Stimulated activated naive B cell treated with anti-CD40 and anti-IgM and Interleukin-4, amounts not matched to agents 10 μg/mL and 1 μg/mL and 100 μg/mL, for 72 hours (primary cell): ENCODE data around the gene RPL29.

Source experiments
- ATAC-seq, 2 donors: fragments of 150-1000 bp; cut with Tn5 transposase; replicated peaks; 2 replicates each; pipeline ENCODE4 v1.10.0; 2021; ENCODE audit warnings: moderate library complexity in 1 of 2
- DNase-seq: peaks from one replicate; pipeline ENCODE4 v3.0.0; 2021
- H3K27ac Mint-ChIP-seq: one replicate; pipeline ENCODE4 v1.8.0; 2022; ENCODE audit warnings: mild to moderate bottlenecking, mixed read lengths
- H3K27me3 Mint-ChIP-seq, 2 donors: one replicate each; pipeline ENCODE4 v1.8.0; 2022; ENCODE audit warnings: mixed read lengths in 2 of 2
- H3K36me3 Mint-ChIP-seq, 2 donors: one replicate each; pipeline ENCODE4 v1.8.0; 2022; ENCODE audit warnings: mixed read lengths in 2 of 2, mild to moderate bottlenecking in 1 of 2
- H3K4me1 Mint-ChIP-seq, 2 donors: one replicate each; pipeline ENCODE4 v1.8.0; 2022; ENCODE audit warnings: mixed read lengths in 2 of 2, mild to moderate bottlenecking in 1 of 2
- H3K4me3 Mint-ChIP-seq, 2 donors: one replicate each; pipeline ENCODE4 v1.8.0; 2022; ENCODE audit warnings: mild to moderate bottlenecking in 2 of 2, mixed read lengths in 2 of 2, moderate library complexity in 1 of 2
- H3K9me3 Mint-ChIP-seq, 2 donors: one replicate each; pipeline ENCODE4 v1.8.0; 2022; ENCODE audit warnings: mixed read lengths in 2 of 2, mild to moderate bottlenecking in 1 of 2

Gene RPL29

DNA sequence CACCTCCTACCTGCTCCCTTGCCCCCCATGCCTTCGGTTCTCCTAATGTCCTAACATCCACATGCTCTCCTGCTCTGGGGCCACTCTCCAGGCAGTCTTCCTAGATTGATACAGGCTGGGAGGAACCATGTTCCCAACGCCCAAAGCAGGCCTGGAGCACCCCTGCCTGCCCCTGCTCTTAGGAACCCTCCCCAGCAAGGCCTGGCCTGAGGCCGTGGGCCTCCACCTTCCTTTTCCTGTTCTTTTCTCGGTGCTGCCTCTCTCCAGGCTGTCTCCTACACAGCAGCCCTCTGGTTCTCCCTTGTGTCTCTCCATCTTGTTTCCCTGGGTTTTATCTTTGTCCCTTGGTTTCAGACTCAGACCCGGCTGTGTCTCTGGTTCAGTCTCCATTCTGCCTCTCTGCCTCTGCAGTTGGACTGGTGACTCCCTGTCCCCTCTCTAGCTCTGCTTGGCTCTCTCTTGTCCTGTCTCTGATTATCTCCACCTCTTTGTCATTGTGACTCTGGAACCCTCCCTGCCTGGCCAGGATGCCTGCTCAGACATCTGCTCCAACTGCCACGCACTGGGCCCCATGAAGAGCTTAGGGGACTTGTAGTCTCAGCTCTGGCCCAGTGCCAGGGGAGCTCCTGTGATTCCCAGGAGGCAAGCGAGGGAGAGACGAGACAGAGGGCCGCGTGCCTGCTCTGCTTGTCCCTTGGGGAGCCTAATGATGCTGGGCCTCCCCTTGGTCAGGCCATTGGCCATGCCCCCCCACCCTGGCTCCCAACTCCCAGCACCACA lies 26.0 kb upstream of the RPL29 start:
- ATAC-seq = peak; percentile 24 to 37
- Mint-ChIP-seq H3K27ac (no peak overlapping the region), H3K27me3 (peaks cover 5 to 14% of the 10 kb centered on the region in 2 donors)

DNA sequence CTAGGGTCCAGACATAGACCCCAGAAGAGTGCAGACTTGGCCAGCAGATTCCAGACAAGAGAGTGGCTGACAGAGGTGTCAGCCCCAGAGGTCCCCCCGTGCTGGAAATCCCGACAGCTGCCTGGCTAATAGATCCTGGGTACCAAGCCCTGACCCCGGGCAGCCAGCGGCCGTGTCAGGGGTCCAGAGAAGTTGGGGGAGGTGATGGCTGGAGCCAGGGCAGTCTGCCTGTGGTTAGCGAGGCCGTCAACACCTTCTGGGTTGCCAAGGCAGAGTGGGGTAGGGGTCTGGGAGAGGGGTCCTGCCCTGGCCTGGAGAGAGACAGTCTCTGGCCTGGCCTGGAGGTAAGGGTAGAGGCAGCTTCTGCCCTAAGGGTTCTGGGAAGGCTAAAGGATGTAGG lies 25.1 kb upstream of the RPL29 start:
- ATAC-seq = no peak
- H3K9me3 Mint-ChIP-seq = no peaks in the 10 kb centered on the region
- H3K27ac Mint-ChIP-seq = no peak overlapping the region
- no peak for DNase-seq
- H3K4me1 Mint-ChIP-seq = peaks cover 34 to 50% of the 10 kb centered on the region in 2 donors
- H3K36me3 Mint-ChIP-seq = no peaks in the 10 kb centered on the region
- H3K4me3 Mint-ChIP-seq = no peak overlapping the region
- H3K27me3 Mint-ChIP-seq = peaks cover 8 to 14% of the 10 kb centered on the region in 2 donors

More for the DNA sequence above, 26.0 kb upstream of the RPL29 start:
- Mint-ChIP-seq H3K4me3 (no peak overlapping the region), H3K4me1 (peaks cover 37 to 50% of the 10 kb centered on the region in 2 donors), H3K36me3 (no peaks in the 10 kb centered on the region), H3K9me3 (no peaks in the 10 kb centered on the region)
- DNase-seq = peak; percentile 44

GRCh38 chr3:52019352-52020080 lies 23.8 kb upstream of the RPL29 start:
- Mint-ChIP-seq H3K27me3 (peaks cover 8% of the 10 kb centered on the region in 2 donors), H3K4me1 (peaks cover 34 to 51% of the 10 kb centered on the region in 2 donors), H3K36me3 (no peaks in the 10 kb centered on the region), H3K4me3 (peak overlapping the region in 1 of 2 donors; percentile 17), H3K9me3 (no peaks in the 10 kb centered on the region), H3K27ac (no peak overlapping the region)
- no peak for ATAC-seq
- no peak for DNase-seq

- Mint-ChIP-seq H3K9me3 (no peaks in the 10 kb centered on the region), H3K36me3 (no peaks in the 10 kb centered on the region), H3K27me3 (peaks cover 4 to 8% of the 10 kb centered on the region in 2 donors), H3K27ac (no peak overlapping the region), H3K4me3 (no peak overlapping the region), H3K4me1 (peaks cover 25 to 40% of the 10 kb centered on the region in 2 donors)
- DNase-seq = no peak
- ATAC-seq = no peak
Measured at GRCh38 chr3:52018319-52019000, 22.8 kb upstream of the RPL29 start.

DNA sequence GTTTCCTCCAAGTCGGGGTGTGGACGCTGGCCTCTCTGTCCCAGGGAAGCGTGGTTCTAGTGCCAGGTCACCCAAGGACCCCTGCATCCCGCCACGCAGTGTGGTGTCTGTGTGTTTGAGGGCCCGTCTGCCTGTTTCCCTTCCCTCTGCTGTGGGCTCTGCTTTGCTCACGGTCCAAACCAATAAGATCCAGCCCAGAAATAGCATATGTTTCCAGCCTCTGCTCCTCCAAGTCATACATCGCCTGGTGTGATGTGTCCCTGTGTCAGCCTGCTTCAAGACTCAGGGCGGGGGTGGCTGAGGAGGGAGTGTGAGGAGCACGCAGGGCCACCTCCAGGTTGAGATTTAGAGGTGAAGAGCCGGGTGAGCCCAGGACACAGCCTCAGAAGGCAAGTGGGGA lies 21.9 kb upstream of the RPL29 start:
- H3K4me3 Mint-ChIP-seq = no peak overlapping the region
- no peak for DNase-seq
- no peak overlapping the region for H3K27ac Mint-ChIP-seq
- no peak for ATAC-seq
- peaks cover 4 to 8% of the 10 kb centered on the region in 2 donors for H3K27me3 Mint-ChIP-seq
- H3K36me3 Mint-ChIP-seq = no peaks in the 10 kb centered on the region
- H3K4me1 Mint-ChIP-seq = peaks cover 18 to 31% of the 10 kb centered on the region in 2 donors
- H3K9me3 Mint-ChIP-seq = no peaks in the 10 kb centered on the region

DNA sequence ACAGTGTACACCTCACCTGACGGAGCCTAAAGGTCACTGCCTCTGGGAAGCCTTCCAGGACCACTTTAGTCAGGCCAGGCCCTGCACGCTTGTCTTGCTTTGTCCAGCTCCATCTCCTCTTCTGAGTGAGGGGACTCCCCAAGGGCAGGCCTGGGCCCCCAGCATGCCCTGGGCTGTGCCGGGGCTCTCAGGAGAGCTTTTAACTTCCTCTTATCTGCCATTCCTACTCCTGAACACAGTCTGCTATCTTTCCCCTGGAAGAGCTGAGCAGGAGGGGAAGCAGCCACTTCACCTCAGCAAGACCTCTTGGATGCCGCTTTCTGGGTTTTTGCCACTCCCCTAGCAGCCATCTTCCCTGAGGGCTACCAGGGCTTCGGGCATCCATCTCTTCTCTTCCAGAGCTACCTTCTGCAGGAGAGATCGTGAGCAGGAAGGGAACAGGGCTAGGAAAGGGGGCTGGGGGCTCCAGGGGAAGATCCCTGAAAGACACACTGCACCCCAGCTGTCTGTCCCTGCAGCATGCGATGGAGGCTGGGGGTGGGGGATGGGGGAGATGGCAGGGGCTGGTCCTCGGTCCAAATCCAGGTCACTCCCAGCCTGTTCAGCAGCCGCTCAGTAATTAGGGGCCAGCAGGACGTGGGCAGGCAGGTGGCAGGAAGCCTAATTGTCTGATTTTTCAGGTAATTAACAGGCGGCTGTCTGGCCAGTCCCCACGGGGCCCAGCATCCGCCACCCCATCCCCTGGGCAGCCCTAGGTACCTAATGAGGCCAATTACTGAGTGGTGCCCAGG lies 19.9 kb upstream of the RPL29 start:
- no peaks in the 10 kb centered on the region for H3K9me3 Mint-ChIP-seq
- H3K27me3 Mint-ChIP-seq = peaks cover 4 to 8% of the 10 kb centered on the region in 2 donors
- peaks cover 6 to 19% of the 10 kb centered on the region in 2 donors for H3K4me1 Mint-ChIP-seq
- H3K36me3 Mint-ChIP-seq = no peaks in the 10 kb centered on the region
- no peak overlapping the region for H3K27ac Mint-ChIP-seq
- ATAC-seq (peak; percentile 30 to 38), DNase-seq (no peak)
- H3K4me3 Mint-ChIP-seq = no peak overlapping the region

GRCh38 chr3:52014613-52015012 lies 18.9 kb upstream of the RPL29 start:
- Mint-ChIP-seq H3K4me1 (peaks cover 6 to 14% of the 10 kb centered on the region in 2 donors), H3K9me3 (no peaks in the 10 kb centered on the region), H3K36me3 (no peaks in the 10 kb centered on the region), H3K4me3 (no peak overlapping the region), H3K27ac (no peak overlapping the region), H3K27me3 (peaks cover 4 to 8% of the 10 kb centered on the region in 2 donors)
- no peak for ATAC-seq
- no peak for DNase-seq

DNA sequence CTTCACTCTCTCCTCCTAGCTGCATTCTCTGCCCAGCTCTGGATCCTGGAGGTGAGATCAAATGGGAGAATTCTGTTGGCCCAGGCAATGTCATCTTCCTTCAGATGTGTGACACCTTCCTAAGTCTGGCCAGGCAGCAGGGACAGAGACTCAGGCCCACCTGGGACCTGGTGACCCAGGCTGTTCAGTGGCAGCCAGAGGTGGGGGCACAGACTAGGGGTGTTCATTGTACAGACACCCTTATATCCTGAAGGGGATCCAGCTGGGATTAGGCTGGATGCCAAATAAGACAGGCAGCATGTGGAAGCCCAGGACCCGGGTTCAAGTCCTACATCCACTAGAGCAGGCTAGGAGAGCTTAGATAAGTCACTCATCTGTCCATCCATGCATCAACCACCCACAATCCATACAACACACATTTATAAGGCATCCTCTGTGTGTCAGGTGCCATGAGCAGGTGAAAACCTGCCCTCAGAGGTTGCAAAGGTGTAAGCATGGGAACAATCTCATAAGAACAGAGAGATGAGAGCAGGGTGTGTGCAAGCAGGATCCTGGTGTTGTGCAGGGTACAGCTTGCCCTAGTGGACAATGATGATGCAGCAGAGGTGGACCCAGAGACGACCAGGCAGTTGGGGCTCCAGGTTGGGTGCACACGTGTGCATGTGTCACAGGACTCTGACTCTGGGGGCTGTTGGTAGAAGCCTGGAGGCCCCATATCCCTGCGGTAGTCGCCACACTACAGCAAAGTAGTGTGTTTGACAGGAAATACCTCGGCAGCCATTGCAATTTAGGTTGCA lies 18.3 kb upstream of the RPL29 start:
- DNase-seq (no peak), ATAC-seq (peak; percentile 42)
- no peaks in the 10 kb centered on the region for H3K36me3 Mint-ChIP-seq
- H3K27ac Mint-ChIP-seq = no peak overlapping the region
- H3K4me1 Mint-ChIP-seq = peaks cover 2 to 8% of the 10 kb centered on the region in 2 donors
- H3K27me3 Mint-ChIP-seq = peaks cover 4 to 8% of the 10 kb centered on the region in 2 donors
- H3K9me3 Mint-ChIP-seq = no peaks in the 10 kb centered on the region
- no peak overlapping the region for H3K4me3 Mint-ChIP-seq

GRCh38 chr3:52012699-52013098 lies 17.0 kb upstream of the RPL29 start:
- Mint-ChIP-seq H3K27ac (no peak overlapping the region), H3K9me3 (no peaks in the 10 kb centered on the region), H3K27me3 (peaks cover 4 to 8% of the 10 kb centered on the region in 2 donors), H3K4me1 (peaks cover 2 to 7% of the 10 kb centered on the region in 2 donors), H3K4me3 (no peak overlapping the region), H3K36me3 (no peaks in the 10 kb centered on the region)
- DNase-seq = no peak
- ATAC-seq = no peak

DNA sequence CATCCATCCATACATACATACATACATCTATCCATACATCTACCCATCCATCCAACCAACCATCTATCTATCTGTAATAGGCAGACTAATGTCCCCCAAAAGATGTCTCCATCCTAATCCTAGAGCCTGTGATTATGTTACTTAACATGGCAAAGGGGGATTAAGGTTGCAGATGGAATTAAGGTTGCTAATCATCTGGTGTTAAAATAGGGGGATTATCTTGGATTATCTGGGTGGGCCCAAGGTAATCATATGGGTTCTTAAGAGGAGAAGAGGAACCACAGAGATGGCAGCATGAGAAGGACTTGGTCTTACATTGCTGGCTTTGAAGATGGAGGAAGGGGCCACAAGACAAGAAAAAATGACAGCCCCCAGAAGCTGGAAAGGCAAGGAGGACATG lies 14.7 kb upstream of the RPL29 start:
- no peaks in the 10 kb centered on the region for H3K9me3 Mint-ChIP-seq
- ATAC-seq (no peak), DNase-seq (no peak)
- peaks cover 7 to 12% of the 10 kb centered on the region in 2 donors for H3K4me1 Mint-ChIP-seq
- H3K36me3 Mint-ChIP-seq = no peaks in the 10 kb centered on the region
- peaks cover 0 to 8% of the 10 kb centered on the region in 2 donors for H3K27me3 Mint-ChIP-seq
- H3K4me3 Mint-ChIP-seq = no peak overlapping the region
- no peak overlapping the region for H3K27ac Mint-ChIP-seq

DNA sequence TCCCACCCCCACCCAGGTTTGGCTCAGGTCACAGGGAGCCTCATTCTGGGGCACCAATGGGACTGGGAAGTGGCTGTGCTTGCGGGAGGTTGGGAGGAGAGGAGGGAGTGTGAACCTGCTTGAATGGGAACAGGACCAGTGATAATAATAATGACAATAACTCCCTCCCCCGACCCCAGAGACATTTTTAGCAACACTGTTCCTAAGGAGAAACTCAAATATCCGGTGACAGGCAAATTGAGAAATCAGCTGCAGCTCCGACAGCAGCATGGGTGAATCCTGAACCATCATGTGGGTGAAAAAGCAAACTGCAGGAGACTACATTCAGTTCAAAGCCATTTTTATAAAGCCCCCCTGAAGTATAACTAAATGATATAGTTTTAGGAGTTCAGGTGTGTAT lies 11.6 kb upstream of the RPL29 start:
- no peaks in the 10 kb centered on the region for H3K36me3 Mint-ChIP-seq
- peaks cover 5 to 19% of the 10 kb centered on the region in 2 donors for H3K27me3 Mint-ChIP-seq
- H3K4me1 Mint-ChIP-seq = peaks cover 7 to 15% of the 10 kb centered on the region in 2 donors
- no peaks in the 10 kb centered on the region for H3K9me3 Mint-ChIP-seq
- ATAC-seq (no peak), DNase-seq (no peak)
- H3K27ac Mint-ChIP-seq = no peak overlapping the region
- no peak overlapping the region for H3K4me3 Mint-ChIP-seq

DNA sequence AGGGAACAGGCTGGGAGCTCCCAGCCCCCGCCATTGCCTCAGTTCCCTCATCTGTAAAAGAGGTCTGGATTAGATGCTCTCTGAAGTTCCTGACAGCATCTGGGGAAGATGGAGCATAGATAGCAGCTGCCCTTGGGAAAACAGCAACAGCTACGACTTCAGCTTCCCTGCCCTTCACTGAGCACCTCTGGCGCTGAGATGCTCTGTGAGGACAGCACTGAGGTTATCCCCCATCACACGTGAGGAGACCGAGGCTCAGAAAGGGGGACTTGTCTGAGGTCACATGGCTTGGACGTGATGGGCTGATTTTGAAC lies 11.1 kb upstream of the RPL29 start:
- no peak for ATAC-seq
- H3K27me3 Mint-ChIP-seq = peaks cover 5 to 19% of the 10 kb centered on the region in 2 donors
- no peak overlapping the region for H3K27ac Mint-ChIP-seq
- H3K4me1 Mint-ChIP-seq = peaks cover 10 to 18% of the 10 kb centered on the region in 2 donors
- no peak for DNase-seq
- H3K36me3 Mint-ChIP-seq = no peaks in the 10 kb centered on the region
- no peaks in the 10 kb centered on the region for H3K9me3 Mint-ChIP-seq
- no peak overlapping the region for H3K4me3 Mint-ChIP-seq

DNA sequence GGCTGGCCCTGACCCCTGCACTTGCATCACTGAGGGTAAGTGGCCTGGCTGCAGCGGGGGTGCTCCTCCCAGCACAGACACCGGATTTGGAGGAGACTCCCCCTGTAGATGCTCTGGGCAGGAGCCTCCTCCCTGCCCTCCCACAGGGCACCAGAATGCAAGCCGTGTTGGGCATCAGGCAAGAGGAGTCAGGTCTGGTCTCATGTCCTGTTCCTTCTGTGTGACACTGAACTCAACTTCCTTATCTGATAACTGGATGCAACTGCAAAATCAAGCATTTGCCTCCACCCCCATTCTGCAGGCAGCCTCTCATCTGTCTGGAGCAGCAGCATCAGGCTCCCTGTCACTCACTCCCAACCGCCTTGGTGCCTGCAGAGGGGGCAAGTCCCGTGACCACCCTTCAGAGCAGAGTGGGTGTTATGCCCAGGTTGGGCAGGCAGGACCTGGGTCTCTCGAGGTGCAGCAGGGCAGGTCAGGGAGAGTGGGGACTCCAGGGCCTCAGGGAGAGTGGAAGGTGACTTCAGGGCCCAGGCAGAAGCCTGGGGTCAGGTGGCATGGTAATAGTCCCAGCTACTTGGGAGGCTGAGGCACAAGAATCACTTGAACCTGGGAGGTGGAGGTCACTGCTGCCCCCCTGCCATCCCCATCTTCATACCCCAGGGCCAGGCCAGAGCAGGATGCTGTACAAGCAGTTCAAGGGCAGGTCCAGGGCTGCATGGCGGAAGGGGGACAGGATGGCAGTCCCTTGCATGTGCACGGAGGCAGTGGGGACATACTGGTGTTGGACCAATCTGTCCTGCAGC lies 10.5 kb upstream of the RPL29 start:
- peaks cover 5 to 19% of the 10 kb centered on the region in 2 donors for H3K27me3 Mint-ChIP-seq
- ATAC-seq = no peak
- no peak overlapping the region for H3K27ac Mint-ChIP-seq
- H3K4me3 Mint-ChIP-seq = no peak overlapping the region
- no peaks in the 10 kb centered on the region for H3K9me3 Mint-ChIP-seq
- no peak for DNase-seq
- H3K36me3 Mint-ChIP-seq = no peaks in the 10 kb centered on the region
- H3K4me1 Mint-ChIP-seq = peaks cover 14 to 23% of the 10 kb centered on the region in 2 donors
